PC-3 (cell line): ENCODE results near the gene REEP1.

ENCODE experiments used
- EZH2phosphoT487 ChIP-seq: fragments of 300-600 bp; sonication (generic); IDR thresholded peaks from 2 replicates; pipeline ENCODE4 v1.6.1; 2018; ENCODE audit warnings: mild to moderate bottlenecking, antibody characterized with exemption, low read length, borderline replicate concordance
- TF ChIP-seq, protein P1 (sequence below): fragments of 300-600 bp; sonication (generic); conservative IDR thresholded peaks from 2 replicates; pipeline ENCODE4 v1.5.1; 2017; ENCODE audit warnings: antibody characterized with exemption, low read depth, mild to moderate bottlenecking, low read length

DNA sequence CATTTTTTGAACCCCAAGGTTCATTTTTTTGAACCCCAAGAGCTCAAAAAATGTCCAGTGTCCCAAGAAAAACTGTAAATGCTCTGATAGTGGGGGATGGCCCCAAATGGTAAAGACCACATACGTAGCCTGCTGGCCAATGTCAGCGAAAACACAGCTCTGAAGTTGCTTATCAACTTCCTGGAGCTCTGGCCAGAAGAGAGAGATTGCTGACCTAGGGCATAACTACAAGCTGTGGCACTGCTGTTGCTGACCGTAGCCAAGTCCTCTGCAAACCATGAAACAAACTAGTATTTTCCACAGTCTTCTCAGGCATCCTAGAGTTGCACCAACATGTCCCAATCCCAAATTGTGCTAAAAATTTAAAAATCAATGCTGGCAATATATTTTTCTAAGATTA lies 50.9 kb downstream of the REEP1 start:
- TF ChIP-seq, protein P1, sequence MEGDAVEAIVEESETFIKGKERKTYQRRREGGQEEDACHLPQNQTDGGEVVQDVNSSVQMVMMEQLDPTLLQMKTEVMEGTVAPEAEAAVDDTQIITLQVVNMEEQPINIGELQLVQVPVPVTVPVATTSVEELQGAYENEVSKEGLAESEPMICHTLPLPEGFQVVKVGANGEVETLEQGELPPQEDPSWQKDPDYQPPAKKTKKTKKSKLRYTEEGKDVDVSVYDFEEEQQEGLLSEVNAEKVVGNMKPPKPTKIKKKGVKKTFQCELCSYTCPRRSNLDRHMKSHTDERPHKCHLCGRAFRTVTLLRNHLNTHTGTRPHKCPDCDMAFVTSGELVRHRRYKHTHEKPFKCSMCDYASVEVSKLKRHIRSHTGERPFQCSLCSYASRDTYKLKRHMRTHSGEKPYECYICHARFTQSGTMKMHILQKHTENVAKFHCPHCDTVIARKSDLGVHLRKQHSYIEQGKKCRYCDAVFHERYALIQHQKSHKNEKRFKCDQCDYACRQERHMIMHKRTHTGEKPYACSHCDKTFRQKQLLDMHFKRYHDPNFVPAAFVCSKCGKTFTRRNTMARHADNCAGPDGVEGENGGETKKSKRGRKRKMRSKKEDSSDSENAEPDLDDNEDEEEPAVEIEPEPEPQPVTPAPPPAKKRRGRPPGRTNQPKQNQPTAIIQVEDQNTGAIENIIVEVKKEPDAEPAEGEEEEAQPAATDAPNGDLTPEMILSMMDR = no peak
- TF ChIP-seq EZH2phosphoT487 = no peak
